HG03103 (cell line): ENCODE measurements around the gene AP1AR.
A peak's percentile ranks its signal among the peaks of the same experiment; 100 is the strongest.

ENCODE experiments used
- ATAC-seq: cut with Tn5 transposase; IDR thresholded peaks from one replicate; pipeline ENCODE4 v1.9.1; 2021; ENCODE audit warnings: low read depth; ENCODE audit not compliant: unreplicated experiment

AP1AR gene

DNA sequence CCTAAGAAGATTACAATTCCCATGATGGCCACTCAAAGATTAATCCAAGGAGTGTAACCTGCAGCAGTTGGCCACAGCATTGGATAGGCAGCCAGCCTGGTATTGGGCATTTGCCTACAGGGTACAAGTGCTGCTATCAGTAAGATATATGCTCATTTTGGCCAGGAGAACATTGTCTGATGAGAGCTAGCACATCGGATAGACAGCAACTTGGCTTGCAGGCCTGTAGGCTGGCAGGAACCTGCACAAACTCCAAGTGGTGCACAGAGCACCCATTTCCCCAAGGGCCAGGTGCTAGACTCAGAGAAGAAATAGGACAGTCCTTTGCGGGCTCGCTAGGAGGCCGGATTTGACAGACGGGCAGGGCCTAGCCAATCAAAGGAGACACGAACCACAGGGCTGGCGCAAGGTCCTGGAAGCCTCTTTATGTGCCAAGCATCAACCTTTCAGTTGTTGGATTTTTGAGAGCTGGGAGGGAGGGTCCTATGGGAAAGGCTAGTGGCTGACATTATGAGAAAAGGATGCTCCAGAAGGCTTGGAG is 11.7 kb upstream of the AP1AR start:
- no peak for ATAC-seq

DNA sequence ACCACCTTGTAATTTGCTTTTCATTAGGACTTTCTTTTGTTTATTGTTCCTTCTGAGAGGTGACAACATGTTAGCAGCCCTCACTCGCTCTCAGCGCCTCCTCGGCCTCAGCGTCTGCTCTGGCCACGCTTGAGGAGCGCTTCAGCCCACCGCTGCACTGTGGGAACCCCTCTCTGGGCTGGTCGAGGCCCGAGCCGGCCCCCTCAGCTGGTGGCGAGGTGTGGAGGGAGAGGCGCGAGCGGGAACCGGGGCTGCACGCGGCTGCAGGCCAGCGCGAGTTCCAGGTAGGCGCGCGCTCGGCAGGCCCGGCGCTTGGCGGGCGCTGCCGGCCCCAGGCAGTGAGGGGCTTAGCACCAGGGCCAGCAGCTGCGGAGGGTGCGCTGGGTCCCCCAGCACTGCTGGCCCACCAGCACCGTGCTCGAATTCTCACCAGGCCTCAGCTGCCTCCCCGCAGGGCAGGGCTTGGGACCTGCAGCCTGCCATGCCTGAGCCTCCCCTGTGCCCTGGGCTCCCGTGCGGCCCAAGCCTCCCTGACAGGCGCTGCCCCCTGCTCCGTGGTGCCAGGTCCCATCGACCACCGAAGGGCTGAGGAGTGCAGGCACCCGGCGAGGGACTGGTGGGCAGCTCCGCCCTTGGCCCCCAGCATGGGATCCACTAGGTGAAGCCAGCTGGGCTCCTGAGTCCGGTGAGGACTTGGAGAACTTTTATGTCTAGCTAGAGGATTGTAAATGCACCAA is 9.2 kb upstream of the AP1AR start:
- ATAC-seq, result no peak

DNA sequence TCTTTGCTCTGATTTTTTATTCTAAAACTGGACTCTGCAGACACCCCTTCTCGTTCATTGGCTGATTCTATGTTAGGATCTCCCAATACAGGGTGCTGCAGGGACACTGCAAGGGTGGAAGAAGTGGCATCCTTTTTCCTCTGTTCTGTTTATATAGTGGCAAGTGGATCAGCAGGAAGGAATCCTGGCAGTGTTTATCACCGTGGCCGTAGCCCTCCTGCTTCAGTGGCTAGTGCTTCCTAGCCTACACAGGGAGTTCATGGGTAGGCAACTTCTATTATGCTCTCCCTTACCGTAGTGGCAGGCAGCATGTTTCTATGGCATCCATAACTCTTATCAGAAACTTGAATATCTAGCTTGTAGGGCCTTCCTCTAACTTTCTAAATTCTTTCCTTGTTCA is 6.4 kb upstream of the AP1AR start:
- ATAC-seq, result no peak

- peak; percentile 74 for ATAC-seq
These were observed 458 bp upstream of the AP1AR start for GRCh38 chr4:112230879-112231778.

GRCh38 chr4:112234952-112235609 is 3.5 kb downstream of the AP1AR start:
- ATAC-seq, result no peak

GRCh38 chr4:112236040-112236439 is 4.5 kb downstream of the AP1AR start:
- no peak for ATAC-seq

DNA sequence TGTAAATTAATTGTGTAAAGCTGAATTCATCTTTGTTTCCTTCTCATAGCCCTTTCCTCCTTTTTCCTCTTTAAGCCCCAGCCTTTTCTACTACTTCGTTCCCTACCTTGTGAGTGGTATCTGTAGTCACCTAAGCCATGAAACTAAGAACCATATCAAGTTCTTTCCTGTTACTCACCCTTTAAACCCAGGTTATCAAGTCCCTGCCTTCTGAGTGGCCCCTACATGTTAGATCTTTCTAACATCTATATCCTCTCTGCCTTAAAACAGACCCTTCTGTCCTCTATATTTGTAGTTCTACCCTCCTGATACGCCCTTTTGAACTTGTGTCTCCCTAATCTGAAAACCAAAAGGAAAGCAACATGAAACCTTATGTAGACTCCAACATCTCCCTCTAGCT is 7.2 kb downstream of the AP1AR start:
- ATAC-seq, result no peak

DNA sequence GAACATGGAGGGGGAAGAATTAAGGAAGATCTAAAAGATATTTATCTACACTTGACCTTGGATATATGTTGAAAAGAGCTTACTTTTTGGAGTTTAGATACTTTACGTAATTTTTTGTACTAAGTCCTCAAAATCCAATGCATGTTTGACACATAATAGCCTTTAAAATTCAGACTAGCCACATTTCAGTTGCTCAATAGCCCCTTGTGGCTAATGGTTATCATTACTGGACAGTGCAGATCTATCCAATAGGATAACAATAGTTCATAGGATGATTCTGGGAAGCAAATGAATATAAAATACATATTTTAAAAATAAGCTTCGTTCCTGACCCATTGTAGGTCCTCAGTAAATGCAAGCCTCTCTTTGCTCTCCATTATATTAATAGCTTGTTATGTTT is 13.8 kb downstream of the AP1AR start:
- ATAC-seq, result no peak

- ATAC-seq, result no peak
These were observed 15.4 kb downstream of the AP1AR start for GRCh38 chr4:112247021-112247420.

GRCh38 chr4:112251019-112251643 is 19.5 kb downstream of the AP1AR start:
- ATAC-seq, result no peak

- no peak for ATAC-seq
These were observed 20.6 kb downstream of the AP1AR start for GRCh38 chr4:112252234-112252633.

GRCh38 chr4:112253382-112254000 is 21.9 kb downstream of the AP1AR start:
- no peak for ATAC-seq

GRCh38 chr4:112257098-112257497 is 25.5 kb downstream of the AP1AR start:
- ATAC-seq, result no peak

GRCh38 chr4:112266823-112267222 is 35.2 kb downstream of the AP1AR start:
- no peak for ATAC-seq

DNA sequence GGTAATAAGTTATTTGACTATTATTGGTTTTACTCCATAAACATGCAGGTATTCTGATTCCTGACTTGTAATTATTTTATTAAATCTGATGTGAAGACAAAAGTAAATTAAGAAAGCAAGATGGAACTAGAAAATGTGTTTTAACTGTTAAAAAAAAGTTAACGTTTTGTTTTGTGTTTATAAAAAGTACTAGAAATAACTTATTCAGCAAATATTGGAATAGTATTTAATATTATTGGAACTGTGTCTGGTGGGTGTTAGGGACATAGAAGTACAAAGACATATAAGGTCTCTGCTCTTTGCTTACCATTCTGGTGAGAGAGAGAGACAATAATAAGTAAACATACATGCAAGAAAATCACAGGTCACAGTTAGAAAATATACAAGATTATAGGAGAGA is 38.5 kb downstream of the AP1AR start:
- ATAC-seq, result no peak

DNA sequence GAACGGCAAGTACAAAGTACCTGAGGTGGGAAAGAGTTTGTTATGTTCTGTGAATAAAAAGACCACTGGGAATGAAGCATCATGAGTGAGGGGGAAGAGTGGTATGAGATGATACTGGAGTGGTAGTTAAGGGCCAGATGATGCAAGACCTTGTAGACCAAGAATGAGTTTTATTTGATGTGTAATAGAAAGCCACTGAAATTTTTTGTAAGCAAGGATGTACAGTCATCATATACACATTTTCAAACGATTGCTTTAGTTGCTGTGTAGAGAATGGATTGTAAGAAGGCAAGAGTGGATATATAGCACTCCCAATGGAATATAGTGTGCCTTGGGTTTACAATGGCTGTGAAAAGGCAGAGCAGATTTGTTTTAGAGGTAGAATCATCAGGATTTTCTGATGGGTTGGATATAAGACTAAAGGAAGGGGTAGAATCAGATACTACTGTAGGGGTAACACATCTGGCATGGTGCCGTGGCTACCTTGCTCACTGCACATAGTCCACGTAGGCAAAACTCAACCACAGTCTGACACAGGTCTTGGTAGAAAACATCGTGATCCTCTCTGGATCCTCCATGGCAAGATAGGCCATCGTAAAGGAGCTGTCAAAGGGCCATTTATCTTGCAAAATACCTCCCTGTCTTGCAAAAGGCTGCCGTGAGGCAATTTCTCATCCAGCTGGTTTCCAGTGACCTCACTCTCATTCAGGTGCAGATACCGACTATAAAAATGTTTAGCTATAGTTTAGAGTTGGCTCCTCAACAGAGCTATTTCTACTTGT is 39.2 kb downstream of the AP1AR start:
- ATAC-seq, result no peak

DNA sequence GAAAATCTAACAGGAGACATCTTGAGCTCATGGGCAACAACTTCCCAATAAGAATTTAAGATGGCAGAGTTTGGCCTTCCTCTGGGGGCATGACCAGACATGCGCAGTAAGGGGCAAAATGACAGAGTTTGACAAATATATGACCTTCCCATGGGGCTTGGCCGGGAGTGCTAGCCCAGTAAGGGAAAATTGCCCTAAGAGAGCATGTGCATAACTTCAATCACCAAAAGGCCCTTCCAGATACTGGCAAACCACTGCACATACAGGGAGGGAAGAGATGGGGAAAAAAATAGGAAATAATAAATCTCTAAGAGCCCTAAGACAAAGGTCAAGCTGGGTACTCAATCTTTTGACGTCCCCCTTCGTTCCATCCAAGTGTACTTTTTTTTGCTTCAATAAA is 40.7 kb downstream of the AP1AR start:
- no peak for ATAC-seq

GRCh38 chr4:112274959-112275358 is 43.4 kb downstream of the AP1AR start:
- no peak for ATAC-seq

DNA sequence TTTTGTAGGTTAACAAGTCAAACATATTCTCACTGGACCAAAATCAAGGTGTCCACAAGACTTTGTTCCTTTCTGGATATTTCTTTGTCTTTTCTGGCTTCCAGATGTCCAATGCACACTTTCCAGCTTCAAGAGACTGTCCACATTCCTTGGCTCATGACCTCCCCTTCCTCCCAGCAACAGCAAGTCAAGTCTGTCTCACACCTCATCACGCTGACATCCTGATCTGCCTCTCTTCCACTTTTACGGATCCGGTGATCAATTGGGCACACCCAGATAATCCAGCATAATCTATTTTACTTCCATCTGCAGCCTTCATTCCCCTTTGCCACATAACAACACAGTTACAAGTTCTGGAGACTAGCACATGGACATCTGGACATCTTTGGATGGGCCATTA is 44.5 kb downstream of the AP1AR start:
- no peak for ATAC-seq
